Testis (tissue), 3 donors: ENCODE results near the gene MARS2. TPM values are rescaled to one million over a fixed set of nuclear protein-coding genes. Genes with fewer than 3 reads are reported as not detected.
A peak's percentile ranks its signal among the peaks of the same experiment; 100 is the strongest.
"Not testable (repeated sequence)": the region's sequence is repeated elsewhere in the genome, so short reads cannot be mapped to it uniquely, and the experiment has no call there.

Experiments used
- DNase-seq: peaks from one replicate; pipeline ENCODE4 v3.0.0-alpha.2; 2019
- H3K27ac ChIP-seq, 2 donors: fragments of 200-600 bp; sonication (generic); one replicate each; pipeline ENCODE4 v1.5.1; 2019
- H3K27me3 ChIP-seq: fragments of 200-600 bp; sonication (generic); one replicate; pipeline ENCODE4 v1.5.1; 2019
- H3K36me3 ChIP-seq: fragments of 200-600 bp; sonication (generic); one replicate; pipeline ENCODE4 v1.5.1; 2017; ENCODE audit warnings: low read depth; ENCODE audit errors: missing control alignments
- H3K4me1 ChIP-seq: fragments of 200-600 bp; sonication (generic); one replicate; pipeline ENCODE4 v1.5.1; 2019
- H3K4me3 ChIP-seq, 2 donors: fragments of 200-600 bp; sonication (generic); one replicate each; pipeline ENCODE4 v1.5.1; 2017 to 2019
- H3K9me3 ChIP-seq: fragments of 200-600 bp; sonication (generic); one replicate; pipeline ENCODE4 v1.5.1; 2017
- CTCF ChIP-seq, 3 experiments: fragments of 450-650 bp in 2 of 3; fragments of 200-600 bp in 1 of 3; sonication (generic) in 1 of 3; IDR thresholded peaks; one replicate each; pipeline ENCODE4 v1.5.1; 2016 to 2019; ENCODE audit warnings: antibody characterized with exemption in 3 of 3, mild to moderate bottlenecking in 2 of 3, moderate library complexity in 1 of 3
- POLR2A ChIP-seq: fragments of 450-650 bp; IDR thresholded peaks from one replicate; pipeline ENCODE4 v1.6.1; 2017; ENCODE audit warnings: antibody characterized with exemption, mild to moderate bottlenecking, moderate library complexity
- WGBS, 2 donors: methylation state at CpG; one replicate each; pipeline ENCODE4 v1.1.5; 2018; 5-methylcytosine and 5-hydroxymethylcytosine counted together
- intact Hi-C: fragments of 100-400 bp; cut with DNase I; formaldehyde crosslinking; loops from one replicate; pipeline ENCODE4 v1.15.1; 2023; ENCODE audit warnings: low total_unique reads
- polyA plus RNA-seq: library from polyadenylated mRNA; stranded (reverse); fragments of 350-450 nt; fragmentation: Illumina TruSeq; extraction: RNeasy Lipid Tissue Mini Kit (QIAGEN cat#74804); gene quantifications from one replicate; pipeline ENCODE4 v1.2.3, GENCODE V29; 2014; ENCODE audit warnings: low read depth, low replicate concordance; ENCODE audit not compliant: insufficient read depth
- total RNA-seq, 2 donors: library from RNA; depleted of rRNA; stranded (reverse); fragments of >200 nt; gene quantifications; one replicate each; pipeline ENCODE4 v1.2.3, GENCODE V29; 2016

MARS2 gene
- total and polyA plus RNA-seq, 3 donors from 2014 or later, result 3.3 to 5.9 (median 5.9) TPM

DNA sequence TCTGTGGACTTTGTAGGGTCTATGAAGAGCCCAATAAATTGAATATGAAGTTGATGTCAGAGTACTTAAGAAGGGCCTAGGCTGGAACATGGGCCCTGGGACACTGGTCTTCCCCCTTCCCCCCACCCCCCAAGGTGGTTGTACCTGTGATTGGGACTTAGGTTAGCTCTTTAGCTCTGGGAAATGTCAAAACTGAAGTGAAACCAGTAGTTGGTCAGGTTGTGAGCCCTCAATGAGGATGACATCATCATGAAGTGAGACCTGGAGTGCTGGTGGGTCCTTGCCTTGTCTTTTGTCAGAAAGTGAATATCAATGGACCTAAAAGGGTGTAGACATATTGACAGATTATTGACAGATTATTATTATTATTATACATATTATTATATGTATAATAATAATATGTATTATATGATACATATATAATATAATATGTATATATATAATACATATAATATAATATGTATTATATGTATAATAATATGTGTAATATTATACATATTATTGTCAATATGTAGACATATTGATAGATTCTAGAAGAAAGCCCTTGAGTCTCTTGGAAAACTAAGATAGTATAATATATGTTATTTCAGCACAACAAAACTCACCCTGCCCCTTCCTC is 5.4 kb downstream of the MARS2 start:
- H3K27ac ChIP-seq, result no peak overlapping the region
- no peaks in the 10 kb centered on the region for H3K36me3 ChIP-seq
- H3K4me1 ChIP-seq, result peaks cover 19% of the 10 kb centered on the region
- TF ChIP-seq CTCF (IDR thresholded peaks at IDR 0.05), result no peak
- no peak for TF ChIP-seq POLR2A
- no peaks in the 10 kb centered on the region for H3K27me3 ChIP-seq
- no peak overlapping the region for H3K4me3 ChIP-seq
- intact Hi-C loops, result no loop called here
- H3K9me3 ChIP-seq, result no peaks in the 10 kb centered on the region
- DNase-seq, result no peak

DNA sequence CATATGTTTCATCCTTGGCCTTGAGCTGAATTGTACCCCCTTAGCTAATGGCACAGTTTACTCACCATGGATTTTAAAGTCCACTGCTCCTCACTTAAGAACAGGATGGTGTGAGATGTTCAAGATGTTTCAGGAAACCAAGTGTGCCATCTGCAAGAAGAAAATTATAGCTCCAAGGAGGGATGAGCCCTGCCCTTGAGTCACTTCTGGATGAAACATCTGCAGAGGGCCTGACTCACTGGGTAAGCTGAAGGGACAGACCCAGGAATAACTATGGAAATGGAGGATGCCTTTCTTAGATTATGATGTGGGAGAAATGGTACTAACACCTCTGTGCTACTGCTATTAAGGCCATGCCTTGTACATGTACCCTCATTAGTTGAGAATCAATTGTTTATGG is 6.4 kb downstream of the MARS2 start:
- Histone ChIP-seq H3K27me3 (no peaks in the 10 kb centered on the region), H3K27ac (no peak overlapping the region), H3K4me1 (peaks cover 13% of the 10 kb centered on the region), H3K4me3 (no peak overlapping the region), H3K9me3 (no peaks in the 10 kb centered on the region), H3K36me3 (no peaks in the 10 kb centered on the region)
- intact Hi-C loops, result no loop called here
- TF ChIP-seq CTCF (IDR thresholded peaks at IDR 0.05), result no peak
- TF ChIP-seq POLR2A, result no peak
- DNase-seq, result no peak

DNA sequence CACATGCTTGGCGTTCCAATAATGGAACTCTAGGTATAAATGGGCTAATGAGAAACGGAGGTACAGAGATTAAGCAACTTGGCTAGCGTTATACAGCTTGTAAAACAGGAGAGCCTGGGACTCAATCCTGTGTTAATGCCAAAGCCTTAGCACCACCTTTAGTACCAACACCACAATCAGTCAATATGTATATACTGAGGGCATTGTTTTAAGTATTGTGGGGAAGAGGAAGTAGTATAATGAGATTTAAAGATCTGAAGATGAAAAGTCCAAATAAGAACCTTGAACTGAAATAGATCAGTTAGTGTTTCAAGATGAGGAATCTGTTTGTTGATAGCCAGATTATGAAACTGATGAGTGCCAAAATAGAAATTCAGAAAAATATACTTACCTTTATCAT is 8.1 kb downstream of the MARS2 start:
- H3K27me3 ChIP-seq, result no peaks in the 10 kb centered on the region
- no peaks in the 10 kb centered on the region for H3K36me3 ChIP-seq
- H3K4me3 ChIP-seq, result no peak overlapping the region
- no peak for DNase-seq
- H3K4me1 ChIP-seq, result no peaks in the 10 kb centered on the region
- 93% methylated on average over 3 of the region's 3 CpGs for WGBS, 2 donors
- no peak overlapping the region for H3K27ac ChIP-seq
- TF ChIP-seq CTCF (IDR thresholded peaks at IDR 0.05), result no peak
- no peak for TF ChIP-seq POLR2A
- no peaks in the 10 kb centered on the region for H3K9me3 ChIP-seq
- intact Hi-C loops, result no loop called here

- Histone ChIP-seq H3K27ac (no peak overlapping the region), H3K27me3 (no peaks in the 10 kb centered on the region), H3K36me3 (no peaks in the 10 kb centered on the region), H3K9me3 (no peaks in the 10 kb centered on the region), H3K4me3 (peak overlapping the region in 1 of 2 donors; percentile 8), H3K4me1 (no peaks in the 10 kb centered on the region)
- TF ChIP-seq POLR2A, result no peak
- no peak for DNase-seq
- intact Hi-C loops, result no loop called here
- 67 to 75% methylated on average over 2 of the region's 2 CpGs for WGBS, 2 donors
These were observed 12.7 kb downstream of the MARS2 start for GRCh38 chr2:197717863-197718262.

DNA sequence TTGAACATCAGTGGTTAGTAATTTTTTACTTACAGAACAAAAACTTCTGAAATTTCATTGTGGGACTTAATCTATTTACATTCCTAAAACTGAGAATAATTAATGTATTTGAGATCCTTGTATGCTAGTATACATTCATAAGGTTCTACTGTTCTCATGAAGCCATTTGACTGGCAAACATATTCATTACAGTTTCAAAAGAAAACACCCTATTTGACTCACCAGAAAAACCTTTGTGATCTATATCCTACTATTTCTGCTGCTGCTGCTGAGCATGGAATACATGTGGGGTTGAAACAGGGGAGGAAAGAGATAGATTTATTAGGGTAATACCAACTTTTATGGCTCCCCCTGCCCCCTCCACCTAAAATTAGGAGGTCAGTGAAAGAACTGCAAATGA is 21.8 kb downstream of the MARS2 start:
- Histone ChIP-seq H3K27ac (no peak overlapping the region), H3K9me3 (no peaks in the 10 kb centered on the region), H3K4me1 (no peaks in the 10 kb centered on the region), H3K4me3 (no peak overlapping the region), H3K36me3 (no peaks in the 10 kb centered on the region), H3K27me3 (no peaks in the 10 kb centered on the region)
- intact Hi-C loops, result no loop called here
- no peak for DNase-seq
- TF ChIP-seq POLR2A, result no peak

GRCh38 chr2:197728555-197729544 is 23.7 kb downstream of the MARS2 start:
- H3K27me3 ChIP-seq, H3K4me3 ChIP-seq, H3K4me1 ChIP-seq, H3K27ac ChIP-seq, DNase-seq, intact Hi-C loops, H3K36me3 ChIP-seq, H3K9me3 ChIP-seq: not testable (repeated sequence)
- WGBS, 2 donors, result 74 to 84% methylated on average over 24 to 27 of the region's 32 CpGs
